Ramos (cell line): ENCODE data around the gene SPATA16.
"Not testable (repeated sequence)": the region's sequence is repeated elsewhere in the genome, so short reads cannot be mapped to it uniquely, and the experiment has no call there.

Experiments used
- in situ Hi-C: fragments of 300-500 bp; cut with MboI; formaldehyde crosslinking; loops from one replicate; pipeline ENCODE4 v1.14.3; 2022; ENCODE audit warnings: low sequenced_read_pairs; ENCODE audit not compliant: unreplicated experiment

SPATA16 gene

GRCh38 chr3:173140986-173141385 lies at the start of gene SPATA16:
SPATA16 (minus strand) TSS chr3:173141235; CDS start chr3:173117731, 23,504 bp downstream.
- in situ Hi-C loops = no loop called here

GRCh38 chr3:173183022-173183421 lies 42.0 kb upstream of the SPATA16 start:
- in situ Hi-C loops = not testable (repeated sequence)

- in situ Hi-C loops = no loop called here
Measured at GRCh38 chr3:173173652-173174051, 32.6 kb upstream of the SPATA16 start.

GRCh38 chr3:173159139-173159538 lies 18.1 kb upstream of the SPATA16 start:
- in situ Hi-C loops = not testable (repeated sequence)

- in situ Hi-C loops = not testable (repeated sequence)
Measured at GRCh38 chr3:173156533-173156932, 15.5 kb upstream of the SPATA16 start.

GRCh38 chr3:173153631-173154030 lies 12.6 kb upstream of the SPATA16 start:
- in situ Hi-C loops = no loop called here

- in situ Hi-C loops = no loop called here
Measured at GRCh38 chr3:173139420-173139819, 1.6 kb downstream of the SPATA16 start.

- in situ Hi-C loops = no loop called here
Measured at GRCh38 chr3:173138026-173138425, 3.0 kb downstream of the SPATA16 start.

GRCh38 chr3:173135059-173135458 lies 6.0 kb downstream of the SPATA16 start:
- in situ Hi-C loops = no loop called here

- in situ Hi-C loops = no loop called here
Measured at GRCh38 chr3:173128633-173129032, 12.4 kb downstream of the SPATA16 start.

- in situ Hi-C loops = no loop called here
Measured at GRCh38 chr3:173111321-173111720, 29.7 kb downstream of the SPATA16 start.

- in situ Hi-C loops = no loop called here
Measured at GRCh38 chr3:173109143-173109542, 31.9 kb downstream of the SPATA16 start.

GRCh38 chr3:173103469-173103868 lies 37.6 kb downstream of the SPATA16 start:
- in situ Hi-C loops = no loop called here

- in situ Hi-C loops = no loop called here
Measured at GRCh38 chr3:173098959-173099358, 42.1 kb downstream of the SPATA16 start.

- in situ Hi-C loops = no loop called here
Measured at GRCh38 chr3:173096994-173097785, 43.8 kb downstream of the SPATA16 start.

GRCh38 chr3:173096140-173096539 lies 44.9 kb downstream of the SPATA16 start:
- in situ Hi-C loops = no loop called here

- in situ Hi-C loops = no loop called here
Measured at GRCh38 chr3:173092038-173092437, 49.0 kb downstream of the SPATA16 start.

GRCh38 chr3:173090492-173090891 lies 50.5 kb downstream of the SPATA16 start:
- in situ Hi-C loops = no loop called here

- in situ Hi-C loops = no loop called here
Measured at GRCh38 chr3:173089283-173089682, 51.8 kb downstream of the SPATA16 start.

- in situ Hi-C loops = no loop called here
Measured at GRCh38 chr3:173078525-173078924, 62.5 kb downstream of the SPATA16 start.

- in situ Hi-C loops = no loop called here
Measured at GRCh38 chr3:173066044-173067004, 74.7 kb downstream of the SPATA16 start.
